HepG2 (cell line): ENCODE results near the gene B3GNT5. TPM values are rescaled to one million over a fixed set of nuclear protein-coding genes. Genes with fewer than 3 reads are reported as not detected.

Experiments
- ATAC-seq: fragments of 200-7000 bp; cut with Tn5 transposase; 3 replicates; pipeline ENCODE4 v1.9.1; 2020; ENCODE audit warnings: mild to moderate bottlenecking, moderate library complexity
- BruUV-seq: library from RNA; stranded (reverse); fragments of 400-500 nt; replicated peaks from 2 replicates; lab custom pipeline; 2021; lab: Mats Ljungman, UMichigan
- CTCF ChIA-PET: fragments of 300-600 bp; formaldehyde crosslinking; extraction: SDS; loops from one replicate; lab custom pipeline; 2021; ENCODE audit warnings: low total read pairs, inconsistent platforms, low intra/inter-chr PET ratio; lab: Yijun Ruan, JAX
- POLR2A ChIA-PET: fragments of 350-600 bp; sonication (Branson Sonifier 250); formaldehyde crosslinking; loops from one replicate; lab custom pipeline; 2020; ENCODE audit warnings: antibody characterized with exemption, inconsistent platforms; lab: Yijun Ruan, JAX
- DNase-seq: peaks from one replicate; pipeline ENCODE4 v3.0.0-alpha.2; 2015; ENCODE audit warnings: low spot score
- FAIRE-seq: peaks from 3 replicates; lab custom pipeline; 2011; peaks lifted over from hg19 to GRCh38; lab: Jason Lieb, UNC
- H2AFZ ChIP-seq: one replicate; pipeline ENCODE4 v1.6.1; 2011; ENCODE audit warnings: low read length, inconsistent platforms
- H3K27ac ChIP-seq: fragments of 300-600 bp; 3 replicates; pipeline ENCODE4 v1.8.0; 2011; ENCODE audit warnings: mixed run types, mild to moderate bottlenecking, mixed read lengths, low read length, inconsistent platforms; ENCODE audit not compliant: insufficient read depth; ENCODE audit errors: extremely low read length
- H3K27me3 ChIP-seq, 2 experiments: fragments of 200-600 bp in 1 of 2; 2 replicates in 1 of 2; 3 replicates in 1 of 2; pipeline versions ENCODE4 v1.6.0 to v1.8.0; 2011; ENCODE audit warnings: low read length in 2 of 2, mild to moderate bottlenecking in 2 of 2, moderate library complexity in 2 of 2, inconsistent platforms in 1 of 2; ENCODE audit not compliant: insufficient read depth in 2 of 2, control insufficient read depth in 1 of 2
- H3K36me3 ChIP-seq, 2 experiments: fragments of 200-600 bp in 1 of 2; replicated peaks in 1 of 2; 2 replicates in 1 of 2; 3 replicates in 1 of 2; pipeline versions ENCODE4 v1.5.1 to v1.8.0; 2011; ENCODE audit warnings: low read length in 2 of 2, inconsistent platforms in 1 of 2; ENCODE audit not compliant: insufficient read depth in 2 of 2, control insufficient read depth in 1 of 2
- H3K4me1 ChIP-seq: 2 replicates; pipeline ENCODE4 v1.5.1; 2012; ENCODE audit warnings: low read length, inconsistent platforms; ENCODE audit not compliant: insufficient read depth
- H3K4me2 ChIP-seq: 2 replicates; pipeline ENCODE4 v1.6.0; 2011; ENCODE audit warnings: low read depth, low read length, inconsistent platforms
- H3K4me3 ChIP-seq, 3 experiments: fragments of 200-600 bp in 1 of 3; sonication (generic), shearing (Covaris generic) in 1 of 3; replicated peaks in 1 of 3; 2 replicates each; pipeline ENCODE4 v1.5.1; 2011 to 2016; ENCODE audit warnings: low read length in 3 of 3, inconsistent platforms in 2 of 3, low read depth in 2 of 3, mild to moderate bottlenecking in 2 of 3, control low read depth in 1 of 3, mixed read lengths in 1 of 3; ENCODE audit not compliant: insufficient read depth in 1 of 3
- H3K79me2 ChIP-seq: one replicate; pipeline ENCODE4 v1.6.1; 2011; ENCODE audit warnings: low read length, inconsistent platforms; ENCODE audit not compliant: insufficient read depth
- H3K9ac ChIP-seq: 2 replicates; pipeline ENCODE4 v1.6.0; 2011; ENCODE audit warnings: mild to moderate bottlenecking, low read depth, low read length, inconsistent platforms; ENCODE audit not compliant: insufficient read depth
- H3K9me3 ChIP-seq: 2 replicates; pipeline ENCODE4 v1.5.1; 2012; ENCODE audit warnings: mild to moderate bottlenecking, low read length
- H4K20me1 ChIP-seq: 2 replicates; pipeline ENCODE4 v1.6.0; 2011; ENCODE audit warnings: inconsistent platforms, mild to moderate bottlenecking, low read length, moderate library complexity; ENCODE audit not compliant: insufficient read depth
- CEBPZ ChIP-seq: IDR thresholded peaks from 2 replicates; pipeline ENCODE4 v1.6.1; 2012; ENCODE audit warnings: low read length, improper control_type of control experiment
- HDAC1 ChIP-seq: sonication (generic); formaldehyde crosslinking; IDR thresholded peaks from 2 replicates; pipeline ENCODE4 v1.5.1; 2020; ENCODE audit warnings: mild to moderate bottlenecking, missing genetic modification reagents
- NR2F6 ChIP-seq, 2 experiments: IDR thresholded peaks; 2 replicates each; pipeline ENCODE4 v1.6.1; 2016; ENCODE audit warnings: antibody characterized with exemption in 1 of 2, mild to moderate bottlenecking in 1 of 2
- RARG ChIP-seq: sonication (generic); formaldehyde crosslinking; IDR thresholded peaks from 2 replicates; pipeline ENCODE4 v1.4.0; 2020; ENCODE audit warnings: low read depth, mild to moderate bottlenecking, missing genetic modification reagents
- RFXANK ChIP-seq: IDR thresholded peaks from 2 replicates; pipeline ENCODE4 v1.6.1; 2016
- ZBTB10 ChIP-seq: sonication (generic); formaldehyde crosslinking; IDR thresholded peaks from 2 replicates; pipeline ENCODE4 v1.4.0; 2020; ENCODE audit warnings: missing genetic modification reagents, borderline replicate concordance
- ZC3H4 ChIP-seq: sonication (generic); formaldehyde crosslinking; IDR thresholded peaks from 2 replicates; pipeline ENCODE4 v1.4.0; 2020; ENCODE audit warnings: missing genetic modification reagents, borderline replicate concordance
- ZNF143 ChIP-seq: sonication (generic); formaldehyde crosslinking; IDR thresholded peaks from 2 replicates; pipeline ENCODE4 v1.4.0; 2020; ENCODE audit warnings: missing genetic modification reagents
- WGBS: methylation state at CpG from one replicate; pipeline ENCODE4 v1.1.6; 2017; ENCODE audit warnings: low lambda C conversion rate; 5-methylcytosine and 5-hydroxymethylcytosine counted together
- in situ Hi-C: cut with HindIII; loops from 2 replicates; pipeline ENCODE4 v1.10.0; 2017; ENCODE audit warnings: low pct_unique_long_range_greater_than_20kb; ENCODE audit not compliant: extremely low pct_ligation_motif_present
- intact Hi-C: fragments of 100-400 bp; cut with micrococcal nuclease; formaldehyde crosslinking; loops from one replicate; pipeline ENCODE4 v1.10.0; 2022; ENCODE audit not compliant: unreplicated experiment
- polyA plus RNA-seq, 8 experiments: library from polyadenylated mRNA; depleted of rRNA in 3 of 8; stranded (reverse) in 7 of 8; unstranded in 1 of 8; fragments of >200 nt; fragmentation: Illumina TruSeq in 4 of 8; extraction: Trizol in 4 of 8; gene quantifications; 2 replicates each; pipeline versions ENCODE4 v1.2.1 to v1.2.3, GENCODE V29; 2011 to 2016; ENCODE audit warnings: low read depth in 4 of 8, missing spikeins in 1 of 8, mixed read lengths in 1 of 8; ENCODE audit not compliant: insufficient read depth in 1 of 8
- total RNA-seq, 5 experiments: library from RNA; depleted of rRNA; stranded (reverse); fragments of >200 nt; fragmentation: Illumina TruSeq; extraction: Trizol; gene quantifications; 2 replicates each; pipeline ENCODE4 v1.2.3, GENCODE V29; 2016; ENCODE audit warnings: low read depth in 1 of 5
- TF ChIP-seq, protein P1 (sequence below): sonication (generic); formaldehyde crosslinking; IDR thresholded peaks from 2 replicates; pipeline ENCODE4 v1.5.1; 2020; ENCODE audit warnings: missing genetic modification reagents, mild to moderate bottlenecking, borderline replicate concordance
- TF ChIP-seq, protein P2 (sequence below): sonication (generic); formaldehyde crosslinking; IDR thresholded peaks from 2 replicates; pipeline ENCODE4 v1.4.0; 2020; ENCODE audit warnings: missing genetic modification reagents
- TF ChIP-seq, protein P3 (sequence below): sonication (generic); formaldehyde crosslinking; IDR thresholded peaks from 2 replicates; pipeline ENCODE4 v1.4.0; 2020; ENCODE audit warnings: missing genetic modification reagents, borderline replicate concordance

The B3GNT5 gene
- total and polyA plus RNA-seq, 2 of the 13 experiments (the other 11 are each of a cell fraction or from before 2014, with no cell fraction given) = not detected

GRCh38 chr3:183215591-183216202 is 37.4 kb upstream of the B3GNT5 start:
- 41% methylated on average over 4 of the region's 4 CpGs for WGBS
- no peak overlapping the region for H3K27ac ChIP-seq
- peaks cover 0 to 18% of the 10 kb centered on the region in 2 experiments; a peak in 2 of 5 replicates for H3K27me3 ChIP-seq
- no peak overlapping the region for H3K4me2 ChIP-seq
- H3K4me3 ChIP-seq = no peak overlapping the region
- no peak overlapping the region for H3K9ac ChIP-seq
- in situ Hi-C loops = no loop called here
- no peaks in the 10 kb centered on the region for H3K36me3 ChIP-seq
- ATAC-seq (no peak), DNase-seq (no peak), FAIRE-seq (no peak)
- no peaks in the 10 kb centered on the region for H3K79me2 ChIP-seq
- intact Hi-C loops = no loop called here
- H4K20me1 ChIP-seq = no peaks in the 10 kb centered on the region
- H2AFZ ChIP-seq = no peak overlapping the region
- peaks cover 15% of the 10 kb centered on the region for H3K4me1 ChIP-seq
- no TSS peak for BruUV-seq
- ChIA-PET POLR2A (no interaction called here), CTCF (no interaction called here)
- H3K9me3 ChIP-seq = no peaks in the 10 kb centered on the region
- TF ChIP-seq, protein P1, sequence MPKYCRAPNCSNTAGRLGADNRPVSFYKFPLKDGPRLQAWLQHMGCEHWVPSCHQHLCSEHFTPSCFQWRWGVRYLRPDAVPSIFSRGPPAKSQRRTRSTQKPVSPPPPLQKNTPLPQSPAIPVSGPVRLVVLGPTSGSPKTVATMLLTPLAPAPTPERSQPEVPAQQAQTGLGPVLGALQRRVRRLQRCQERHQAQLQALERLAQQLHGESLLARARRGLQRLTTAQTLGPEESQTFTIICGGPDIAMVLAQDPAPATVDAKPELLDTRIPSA (CRISPR knock-in tag) = no peak
- TF ChIP-seq, protein P2, sequence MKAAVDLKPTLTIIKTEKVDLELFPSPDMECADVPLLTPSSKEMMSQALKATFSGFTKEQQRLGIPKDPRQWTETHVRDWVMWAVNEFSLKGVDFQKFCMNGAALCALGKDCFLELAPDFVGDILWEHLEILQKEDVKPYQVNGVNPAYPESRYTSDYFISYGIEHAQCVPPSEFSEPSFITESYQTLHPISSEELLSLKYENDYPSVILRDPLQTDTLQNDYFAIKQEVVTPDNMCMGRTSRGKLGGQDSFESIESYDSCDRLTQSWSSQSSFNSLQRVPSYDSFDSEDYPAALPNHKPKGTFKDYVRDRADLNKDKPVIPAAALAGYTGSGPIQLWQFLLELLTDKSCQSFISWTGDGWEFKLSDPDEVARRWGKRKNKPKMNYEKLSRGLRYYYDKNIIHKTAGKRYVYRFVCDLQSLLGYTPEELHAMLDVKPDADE = no peak
- no peak for TF ChIP-seq CEBPZ
- no peak for TF ChIP-seq ZBTB10 (CRISPR knock-in tag)
- TF ChIP-seq ZNF143 (CRISPR knock-in tag) = no peak
- TF ChIP-seq, protein P3, sequence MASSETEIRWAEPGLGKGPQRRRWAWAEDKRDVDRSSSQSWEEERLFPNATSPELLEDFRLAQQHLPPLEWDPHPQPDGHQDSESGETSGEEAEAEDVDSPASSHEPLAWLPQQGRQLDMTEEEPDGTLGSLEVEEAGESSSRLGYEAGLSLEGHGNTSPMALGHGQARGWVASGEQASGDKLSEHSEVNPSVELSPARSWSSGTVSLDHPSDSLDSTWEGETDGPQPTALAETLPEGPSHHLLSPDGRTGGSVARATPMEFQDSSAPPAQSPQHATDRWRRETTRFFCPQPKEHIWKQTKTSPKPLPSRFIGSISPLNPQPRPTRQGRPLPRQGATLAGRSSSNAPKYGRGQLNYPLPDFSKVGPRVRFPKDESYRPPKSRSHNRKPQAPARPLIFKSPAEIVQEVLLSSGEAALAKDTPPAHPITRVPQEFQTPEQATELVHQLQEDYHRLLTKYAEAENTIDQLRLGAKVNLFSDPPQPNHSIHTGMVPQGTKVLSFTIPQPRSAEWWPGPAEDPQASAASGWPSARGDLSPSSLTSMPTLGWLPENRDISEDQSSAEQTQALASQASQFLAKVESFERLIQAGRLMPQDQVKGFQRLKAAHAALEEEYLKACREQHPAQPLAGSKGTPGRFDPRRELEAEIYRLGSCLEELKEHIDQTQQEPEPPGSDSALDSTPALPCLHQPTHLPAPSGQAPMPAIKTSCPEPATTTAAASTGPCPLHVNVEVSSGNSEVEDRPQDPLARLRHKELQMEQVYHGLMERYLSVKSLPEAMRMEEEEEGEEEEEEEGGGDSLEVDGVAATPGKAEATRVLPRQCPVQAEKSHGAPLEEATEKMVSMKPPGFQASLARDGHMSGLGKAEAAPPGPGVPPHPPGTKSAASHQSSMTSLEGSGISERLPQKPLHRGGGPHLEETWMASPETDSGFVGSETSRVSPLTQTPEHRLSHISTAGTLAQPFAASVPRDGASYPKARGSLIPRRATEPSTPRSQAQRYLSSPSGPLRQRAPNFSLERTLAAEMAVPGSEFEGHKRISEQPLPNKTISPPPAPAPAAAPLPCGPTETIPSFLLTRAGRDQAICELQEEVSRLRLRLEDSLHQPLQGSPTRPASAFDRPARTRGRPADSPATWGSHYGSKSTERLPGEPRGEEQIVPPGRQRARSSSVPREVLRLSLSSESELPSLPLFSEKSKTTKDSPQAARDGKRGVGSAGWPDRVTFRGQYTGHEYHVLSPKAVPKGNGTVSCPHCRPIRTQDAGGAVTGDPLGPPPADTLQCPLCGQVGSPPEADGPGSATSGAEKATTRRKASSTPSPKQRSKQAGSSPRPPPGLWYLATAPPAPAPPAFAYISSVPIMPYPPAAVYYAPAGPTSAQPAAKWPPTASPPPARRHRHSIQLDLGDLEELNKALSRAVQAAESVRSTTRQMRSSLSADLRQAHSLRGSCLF (CRISPR knock-in tag) = no peak
- no peak for TF ChIP-seq HDAC1
- no peak for TF ChIP-seq RFXANK (CRISPR knock-in tag)
- no peak for TF ChIP-seq NR2F6 (IDR thresholded peaks at IDR 0.05)
- TF ChIP-seq NR2F6 (CRISPR knock-in tag; IDR thresholded peaks at IDR 0.05) = no peak
- no peak for TF ChIP-seq RARG (CRISPR knock-in tag)
- no peak for TF ChIP-seq ZC3H4 (CRISPR knock-in tag)
